ENCODE measurements around the gene RHBDF2.

RHBDF2 gene

DNA sequence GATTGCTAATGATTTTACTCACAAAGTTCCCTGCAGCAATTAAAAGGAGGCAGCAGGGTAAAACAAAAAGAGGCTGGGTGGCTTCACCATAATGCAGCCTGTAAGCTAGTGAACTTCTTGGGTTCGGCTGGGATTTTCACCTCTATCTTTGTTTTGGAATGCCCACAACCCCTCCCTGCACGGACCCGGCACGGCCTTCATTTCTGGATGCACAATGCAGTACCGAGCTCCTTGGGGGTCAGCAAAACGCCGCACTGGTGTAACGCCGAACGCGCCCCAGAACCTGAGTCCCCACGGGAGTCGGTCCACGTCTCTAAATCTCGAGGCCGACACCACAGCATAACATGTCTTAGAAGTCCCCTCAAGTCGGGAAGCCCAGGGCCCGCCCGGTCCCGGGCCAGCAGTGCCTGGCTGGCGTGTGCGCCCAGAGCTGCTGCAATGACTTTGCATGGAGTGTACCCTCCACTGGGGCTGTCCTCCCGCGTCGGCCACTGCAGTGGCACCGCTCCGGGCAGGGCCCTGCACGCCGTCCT lies 49.0 kb downstream of the RHBDF2 start:
- no peak for DNase-seq
- Mint-ChIP-seq H3K4me1 (peaks cover 45% of the 10 kb centered on the region), H3K27ac (peak overlapping the region; percentile 17), H3K9me3 (peaks cover 3% of the 10 kb centered on the region), H3K36me3 (peaks cover 8% of the 10 kb centered on the region), H3K4me3 (peak overlapping the region; percentile 89), H3K27me3 (peaks cover 14% of the 10 kb centered on the region)
- CTCF ChIA-PET = interaction anchor here (0.6 to 2.2 kb wide), 4 partner anchors 9 to 99 kb away, joined by 3 to 7 read pairs (median 4); no protein-coding TSS in a partner anchor

DNA sequence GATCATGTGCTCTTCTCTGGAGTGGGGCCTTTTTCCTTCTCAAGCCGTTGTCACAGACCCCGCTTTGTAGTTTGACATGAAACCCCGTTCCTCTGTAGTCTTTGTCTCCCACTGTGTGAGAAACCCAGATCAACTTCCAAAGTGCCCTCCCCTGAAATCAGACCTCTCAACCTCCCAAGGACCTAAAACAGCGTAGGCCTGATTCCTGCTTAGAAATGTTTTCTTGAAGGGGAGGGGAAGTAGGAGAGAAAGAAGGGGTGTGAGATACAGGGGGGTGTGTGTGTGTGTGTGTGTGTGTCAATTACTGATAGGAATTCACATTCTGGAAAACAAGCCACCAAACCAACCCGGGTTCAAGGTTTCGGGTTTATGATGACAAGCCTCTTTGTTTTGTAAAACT lies 49.7 kb downstream of the RHBDF2 start:
- no peak overlapping the region for H3K27ac Mint-ChIP-seq
- H3K4me3 Mint-ChIP-seq = peak overlapping the region; percentile 89
- peaks cover 8% of the 10 kb centered on the region for H3K36me3 Mint-ChIP-seq
- H3K9me3 Mint-ChIP-seq = peaks cover 3% of the 10 kb centered on the region
- CTCF ChIA-PET = interaction anchor here (1.3 kb wide), 1 partner anchor 51 kb away, joined by 3 read pairs; no protein-coding TSS in a partner anchor
- no peak for DNase-seq
- peaks cover 48% of the 10 kb centered on the region for H3K4me1 Mint-ChIP-seq
- peaks cover 14% of the 10 kb centered on the region for H3K27me3 Mint-ChIP-seq

- H3K4me1 Mint-ChIP-seq = peaks cover 67% of the 10 kb centered on the region
- H3K27ac Mint-ChIP-seq = no peak overlapping the region
- H3K9me3 Mint-ChIP-seq = peaks cover 3% of the 10 kb centered on the region
- H3K4me3 Mint-ChIP-seq = no peak overlapping the region
- peaks cover 8% of the 10 kb centered on the region for H3K36me3 Mint-ChIP-seq
- CTCF ChIA-PET = interaction anchor here (0.7 to 1.3 kb wide), 2 partner anchors 52 to 293 kb away, joined by 3 read pairs; no protein-coding TSS in a partner anchor
- peaks cover 4% of the 10 kb centered on the region for H3K27me3 Mint-ChIP-seq
- no peak for DNase-seq
These were observed 52.1 kb downstream of the RHBDF2 start for GRCh38 chr17:76449126-76449525.

- Mint-ChIP-seq H3K27ac (no peak overlapping the region), H3K36me3 (peaks cover 8% of the 10 kb centered on the region), H3K4me3 (no peak overlapping the region), H3K9me3 (no peaks in the 10 kb centered on the region), H3K4me1 (peaks cover 70% of the 10 kb centered on the region), H3K27me3 (peaks cover 1% of the 10 kb centered on the region)
- no peak for DNase-seq
- CTCF ChIA-PET = interaction anchor here (1.3 kb wide), 1 partner anchor 51 kb away, joined by 3 read pairs; no protein-coding TSS in a partner anchor
These were observed 53.1 kb downstream of the RHBDF2 start for GRCh38 chr17:76447931-76448652.

DNA sequence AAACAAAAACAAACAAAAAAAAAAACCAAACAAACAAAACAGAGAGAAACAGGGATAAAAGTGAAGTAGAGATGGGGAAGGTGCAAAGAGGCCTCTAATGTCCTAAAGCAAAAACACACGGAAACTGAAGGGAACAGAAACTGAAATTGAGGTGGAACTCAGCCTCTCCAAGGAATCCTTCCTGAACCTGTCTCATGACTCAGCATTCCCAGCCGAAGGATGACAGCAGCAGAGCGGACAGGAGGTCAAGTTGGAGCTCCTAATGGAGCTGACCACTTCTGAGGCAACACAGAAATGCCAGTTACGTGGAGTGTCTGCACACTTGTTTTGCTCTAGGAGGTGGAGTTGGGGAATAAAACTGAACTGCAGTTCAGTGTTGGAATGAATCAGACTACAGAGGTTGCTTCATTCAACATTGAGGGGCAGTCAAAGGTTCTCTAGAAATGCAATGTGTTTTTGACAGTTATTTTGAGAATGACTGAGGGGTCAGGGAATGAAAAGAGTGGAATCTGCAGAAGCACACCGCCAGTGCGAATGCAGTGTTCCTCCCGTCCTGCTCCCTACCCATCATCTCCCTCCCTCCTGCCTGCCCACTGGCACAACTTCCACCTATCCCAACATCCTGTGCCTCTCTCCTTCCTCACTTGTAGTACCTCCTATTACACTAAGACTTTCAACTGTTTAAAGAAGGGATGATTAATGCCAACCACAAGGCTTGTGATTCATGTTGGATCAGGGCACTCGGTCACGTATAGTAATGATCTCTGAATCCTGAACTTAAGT lies 54.6 kb downstream of the RHBDF2 start:
- H3K27me3 Mint-ChIP-seq = no peaks in the 10 kb centered on the region
- no peak overlapping the region for H3K4me3 Mint-ChIP-seq
- peaks cover 78% of the 10 kb centered on the region for H3K4me1 Mint-ChIP-seq
- DNase-seq = no peak
- peaks cover 8% of the 10 kb centered on the region for H3K36me3 Mint-ChIP-seq
- H3K27ac Mint-ChIP-seq = no peak overlapping the region
- no peaks in the 10 kb centered on the region for H3K9me3 Mint-ChIP-seq
- CTCF ChIA-PET = no interaction called here

DNA sequence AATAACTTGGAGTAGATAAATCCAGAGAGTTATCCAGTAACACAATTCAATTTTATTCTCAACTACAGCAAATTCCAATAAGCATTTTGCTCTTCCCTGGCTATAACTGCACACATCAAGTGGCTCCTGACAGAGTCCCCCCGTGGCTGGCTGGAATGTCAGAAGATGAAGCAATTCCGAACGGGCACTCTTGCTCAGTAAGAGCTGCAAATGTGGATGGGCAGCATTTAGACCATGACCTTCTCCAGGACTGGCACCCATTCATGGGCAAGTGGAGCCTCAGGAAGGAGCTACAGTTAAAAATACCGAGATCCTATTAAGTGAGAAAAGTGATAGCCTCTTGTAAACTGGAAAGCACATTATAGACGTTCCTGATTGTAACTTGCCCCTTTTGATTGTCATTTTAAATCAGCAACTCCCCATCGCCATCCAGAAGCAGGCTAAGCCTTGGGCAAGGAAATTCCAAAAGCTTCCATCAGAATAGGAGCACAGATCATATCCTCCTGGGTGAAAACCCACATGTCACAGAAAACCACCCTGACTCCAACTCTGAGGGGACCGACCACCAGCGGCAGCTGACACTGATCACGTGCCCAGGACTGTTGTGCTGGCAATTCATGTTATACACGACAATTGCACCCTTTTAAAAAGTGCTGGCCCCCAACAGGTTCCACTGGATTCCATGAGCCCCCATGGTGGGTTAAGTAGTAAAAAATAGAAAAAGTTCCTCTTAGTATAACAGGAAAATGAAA lies 55.4 kb downstream of the RHBDF2 start:
- H3K4me1 Mint-ChIP-seq = peaks cover 71% of the 10 kb centered on the region
- H3K4me3 Mint-ChIP-seq = no peak overlapping the region
- no peaks in the 10 kb centered on the region for H3K27me3 Mint-ChIP-seq
- H3K9me3 Mint-ChIP-seq = no peaks in the 10 kb centered on the region
- DNase-seq = no peak
- CTCF ChIA-PET = no interaction called here
- no peak overlapping the region for H3K27ac Mint-ChIP-seq
- H3K36me3 Mint-ChIP-seq = peaks cover 5% of the 10 kb centered on the region

DNA sequence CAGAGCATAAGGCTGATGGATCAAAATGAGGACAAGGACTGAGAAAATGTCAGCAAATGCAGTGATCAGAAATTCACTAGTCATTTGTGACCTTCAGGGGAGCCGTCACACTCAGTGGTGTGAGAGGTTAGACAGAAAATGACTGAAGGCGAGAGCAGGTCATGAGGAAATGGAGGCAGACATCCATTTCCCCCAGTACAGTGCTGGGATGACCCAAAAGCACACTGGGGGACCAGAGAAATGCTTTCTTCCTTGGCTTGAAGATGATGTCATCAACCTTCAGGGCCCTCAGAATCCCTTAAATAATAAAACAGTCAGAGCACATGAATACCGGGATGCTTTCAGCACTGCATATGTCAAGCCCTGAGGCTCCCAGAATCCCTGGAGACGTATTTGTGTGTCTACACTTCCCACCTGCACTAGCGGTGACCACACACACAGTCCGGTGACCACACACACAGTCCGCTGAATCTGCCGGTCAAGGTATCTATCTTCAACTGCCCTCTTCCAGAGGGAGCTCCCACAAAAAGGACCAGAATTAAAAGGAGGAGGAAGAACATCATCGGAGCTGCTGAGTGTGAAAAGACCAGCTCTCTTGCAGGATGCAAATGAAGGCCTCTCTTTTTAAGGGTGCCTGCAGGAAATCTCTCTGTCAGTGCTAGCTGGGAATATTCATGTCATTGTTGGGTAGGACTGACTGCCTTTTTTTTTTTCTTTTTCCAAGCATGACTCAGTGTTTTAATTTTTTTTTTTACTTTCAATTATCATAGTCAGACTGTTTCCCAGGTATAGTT lies 56.5 kb downstream of the RHBDF2 start:
- H3K27ac Mint-ChIP-seq = no peak overlapping the region
- H3K4me3 Mint-ChIP-seq = no peak overlapping the region
- no peaks in the 10 kb centered on the region for H3K27me3 Mint-ChIP-seq
- CTCF ChIA-PET = interaction anchor here (0.8 to 1.0 kb wide), 2 partner anchors 36 to 48 kb away, joined by 3 to 4 read pairs; no protein-coding TSS in a partner anchor
- H3K9me3 Mint-ChIP-seq = no peaks in the 10 kb centered on the region
- no peaks in the 10 kb centered on the region for H3K36me3 Mint-ChIP-seq
- H3K4me1 Mint-ChIP-seq = peaks cover 63% of the 10 kb centered on the region
- no peak for DNase-seq

GRCh38 chr17:76442341-76443338 lies 58.6 kb downstream of the RHBDF2 start:
- H3K9me3 Mint-ChIP-seq = no peaks in the 10 kb centered on the region
- H3K4me3 Mint-ChIP-seq = no peak overlapping the region
- H3K4me1 Mint-ChIP-seq = peaks cover 53% of the 10 kb centered on the region
- CTCF ChIA-PET = no interaction called here
- H3K36me3 Mint-ChIP-seq = no peaks in the 10 kb centered on the region
- no peak for DNase-seq
- no peak overlapping the region for H3K27ac Mint-ChIP-seq
- no peaks in the 10 kb centered on the region for H3K27me3 Mint-ChIP-seq

DNA sequence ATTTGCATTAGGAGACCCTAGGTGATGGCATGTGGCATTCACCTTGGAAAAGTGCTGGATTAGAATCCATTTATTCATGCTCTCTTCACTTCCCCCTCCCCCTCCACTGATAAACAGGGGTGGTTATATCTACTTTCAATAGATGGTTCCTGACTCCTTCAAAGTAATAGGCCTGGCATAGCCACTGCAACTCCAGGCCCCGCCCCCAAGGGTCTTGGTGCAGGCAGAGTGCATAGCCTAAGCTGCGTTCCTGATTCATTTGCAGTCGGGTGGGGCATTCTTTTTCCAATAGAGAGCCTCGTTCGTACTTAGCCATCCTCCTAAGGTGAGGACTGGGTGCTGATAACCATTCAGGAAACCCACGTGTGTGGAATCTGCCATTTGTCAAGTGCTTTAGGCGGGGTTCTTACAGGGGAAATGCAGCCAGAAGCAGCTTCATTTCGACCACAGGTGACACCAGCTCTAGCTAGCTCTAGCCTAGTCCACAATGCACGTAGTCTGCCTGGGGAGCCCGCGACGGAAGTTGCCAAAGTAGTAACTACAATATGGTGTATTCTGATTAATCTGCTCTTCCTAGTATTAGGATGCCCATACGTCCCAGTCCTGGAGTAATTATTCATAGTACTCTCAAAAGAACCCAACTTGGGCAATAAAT lies 59.4 kb downstream of the RHBDF2 start:
- CTCF ChIA-PET = no interaction called here
- no peaks in the 10 kb centered on the region for H3K27me3 Mint-ChIP-seq
- DNase-seq = no peak
- no peaks in the 10 kb centered on the region for H3K36me3 Mint-ChIP-seq
- H3K4me1 Mint-ChIP-seq = peaks cover 46% of the 10 kb centered on the region
- H3K9me3 Mint-ChIP-seq = no peaks in the 10 kb centered on the region
- H3K27ac Mint-ChIP-seq = no peak overlapping the region
- H3K4me3 Mint-ChIP-seq = no peak overlapping the region

- CTCF ChIA-PET = interaction anchor here (1.0 to 1.3 kb wide), 2 partner anchors 12 to 17 kb away, joined by 3 read pairs; partner anchors contain the start of gene UBE2O
- Mint-ChIP-seq H3K36me3 (no peaks in the 10 kb centered on the region), H3K4me3 (no peak overlapping the region), H3K9me3 (no peaks in the 10 kb centered on the region), H3K4me1 (peaks cover 39% of the 10 kb centered on the region), H3K27me3 (no peaks in the 10 kb centered on the region), H3K27ac (no peak overlapping the region)
- no peak for DNase-seq
These were observed 60.4 kb downstream of the RHBDF2 start for GRCh38 chr17:76440751-76441362.

DNA sequence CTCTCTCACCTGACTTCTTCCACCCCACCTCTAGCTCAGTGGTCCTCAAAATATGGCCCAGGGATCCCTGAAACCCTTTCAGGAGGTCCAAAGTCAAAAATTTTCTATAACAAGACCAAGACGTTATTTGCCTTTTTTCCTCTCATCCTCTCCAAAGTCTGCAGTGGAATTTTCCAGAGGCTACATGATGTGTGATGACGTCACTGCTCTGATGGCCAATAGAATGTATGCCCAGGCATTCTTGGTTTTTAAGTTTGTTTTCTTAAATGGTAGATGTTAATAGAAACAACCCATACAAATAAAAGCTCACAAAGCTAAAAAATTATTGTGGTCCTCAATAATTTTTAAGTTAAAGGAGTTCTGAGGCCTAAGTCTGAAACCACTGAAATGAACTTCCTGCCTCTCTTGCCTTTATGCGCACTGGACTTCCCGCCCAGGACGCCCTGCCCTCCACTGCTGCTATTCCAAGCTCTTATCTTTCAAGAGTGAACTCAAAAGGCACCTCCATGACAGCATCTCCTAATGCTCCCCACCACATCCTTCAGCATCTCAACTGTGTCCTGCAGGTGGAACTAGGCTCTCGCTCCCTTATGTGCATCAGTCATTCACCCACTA lies 61.8 kb downstream of the RHBDF2 start:
- no peak overlapping the region for H3K27ac Mint-ChIP-seq
- H3K36me3 Mint-ChIP-seq = no peaks in the 10 kb centered on the region
- H3K9me3 Mint-ChIP-seq = no peaks in the 10 kb centered on the region
- no peak overlapping the region for H3K4me3 Mint-ChIP-seq
- peaks cover 26% of the 10 kb centered on the region for H3K4me1 Mint-ChIP-seq
- CTCF ChIA-PET = interaction anchor here (1.0 kb wide), 1 partner anchor 25 kb away, joined by 4 read pairs; no protein-coding TSS in a partner anchor
- H3K27me3 Mint-ChIP-seq = no peaks in the 10 kb centered on the region
- no peak for DNase-seq

Data from activated naive CD4-positive, alpha-beta T cell treated with anti-CD3 and anti-CD28 coated beads, Interleukin-2, amount 10 ng/mL, durations not matched to agents 7 days and 5 days (primary cell).